ENCODE measurements around the gene SASH1. TPM values are rescaled to one million over a fixed set of nuclear protein-coding genes. Genes with fewer than 3 reads are reported as not detected.
"Not testable (repeated sequence)": the region's sequence is repeated elsewhere in the genome, so short reads cannot be mapped to it uniquely, and the experiment has no call there.

SASH1 gene
- polyA plus RNA-seq, 1 donor = 34.0 TPM

DNA sequence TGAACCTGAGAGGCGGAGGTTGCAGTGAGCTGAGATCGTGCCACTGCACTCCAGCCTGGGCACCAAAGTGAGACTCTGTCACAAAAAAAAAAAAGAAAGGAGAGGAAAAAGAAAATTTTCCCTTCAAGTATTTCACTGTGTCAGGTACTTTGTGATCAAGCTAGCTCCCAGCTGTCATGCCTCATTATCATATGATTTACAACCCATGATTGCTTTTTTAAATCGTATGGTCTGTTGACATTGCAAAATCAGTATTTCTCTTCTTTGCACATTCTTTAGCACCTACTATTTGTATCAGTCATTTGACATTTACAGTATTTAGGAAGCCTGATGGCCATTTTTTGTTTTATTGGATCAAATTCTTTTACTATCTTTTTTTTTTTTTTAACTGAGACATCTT, 22.4 kb downstream of the SASH1 start:
- DNase-seq (ENCODE audit: low read depth) = no peak

DNA sequence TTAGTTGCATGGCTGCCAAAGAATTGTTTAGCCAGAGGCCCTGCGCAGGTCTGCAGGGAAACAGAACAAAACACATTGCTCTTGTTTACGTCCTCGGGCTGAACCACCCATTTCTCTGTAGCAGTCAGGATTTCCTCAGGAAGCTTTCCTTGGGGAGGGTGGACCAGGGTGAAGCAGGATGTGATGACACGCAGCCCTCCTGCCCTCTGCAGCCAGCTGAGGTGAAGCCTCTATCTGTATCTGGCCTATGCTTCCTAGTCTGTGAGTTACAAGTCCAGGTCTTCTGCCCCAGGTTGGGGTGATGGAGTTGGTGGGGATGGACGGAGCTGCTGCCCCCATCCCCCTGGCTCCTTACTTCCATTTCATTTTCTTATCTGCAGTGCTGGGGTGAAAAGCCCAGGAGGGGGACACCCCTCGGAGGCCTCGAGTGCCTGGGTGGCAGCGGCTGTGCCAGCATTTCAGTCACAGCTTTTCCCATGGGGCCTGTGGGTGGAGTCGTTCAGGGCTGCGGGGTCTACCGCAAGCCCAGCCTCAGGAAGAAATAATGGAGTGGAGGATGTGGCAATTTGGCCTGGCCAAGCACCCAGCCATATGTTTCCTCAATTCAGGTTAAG, 24.9 kb downstream of the SASH1 start:
- DNase-seq (ENCODE audit: low read depth) = peak; percentile 48

DNA sequence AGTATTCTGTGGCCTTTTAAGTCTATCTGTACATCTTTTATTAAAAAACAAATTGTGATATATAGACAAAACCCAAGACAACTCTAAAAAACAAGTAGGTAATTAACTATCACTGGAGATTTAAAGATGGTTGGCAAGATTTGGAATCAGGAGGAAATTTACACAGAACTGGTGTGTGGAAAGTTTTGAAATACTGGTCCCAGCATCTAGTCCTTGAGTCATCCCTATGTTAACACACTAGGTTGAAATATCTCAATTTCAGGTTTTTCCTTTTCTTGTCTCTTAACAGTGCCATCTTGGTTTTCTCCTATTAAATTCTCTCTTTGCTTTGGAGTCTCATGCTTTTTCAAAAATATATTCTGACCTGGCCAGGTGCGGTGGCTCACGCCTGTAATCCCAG, 27.5 kb downstream of the SASH1 start:
- no peak for DNase-seq (ENCODE audit: low read depth)

- DNase-seq (ENCODE audit: low read depth) = no peak
Measured at GRCh38 chr6:148374040-148374774, 31.6 kb downstream of the SASH1 start.

GRCh38 chr6:148375401-148375800, 32.8 kb downstream of the SASH1 start:
- no peak for DNase-seq (ENCODE audit: low read depth)

- no peak for DNase-seq (ENCODE audit: low read depth)
Measured at GRCh38 chr6:148379481-148379880, 36.8 kb downstream of the SASH1 start.

DNA sequence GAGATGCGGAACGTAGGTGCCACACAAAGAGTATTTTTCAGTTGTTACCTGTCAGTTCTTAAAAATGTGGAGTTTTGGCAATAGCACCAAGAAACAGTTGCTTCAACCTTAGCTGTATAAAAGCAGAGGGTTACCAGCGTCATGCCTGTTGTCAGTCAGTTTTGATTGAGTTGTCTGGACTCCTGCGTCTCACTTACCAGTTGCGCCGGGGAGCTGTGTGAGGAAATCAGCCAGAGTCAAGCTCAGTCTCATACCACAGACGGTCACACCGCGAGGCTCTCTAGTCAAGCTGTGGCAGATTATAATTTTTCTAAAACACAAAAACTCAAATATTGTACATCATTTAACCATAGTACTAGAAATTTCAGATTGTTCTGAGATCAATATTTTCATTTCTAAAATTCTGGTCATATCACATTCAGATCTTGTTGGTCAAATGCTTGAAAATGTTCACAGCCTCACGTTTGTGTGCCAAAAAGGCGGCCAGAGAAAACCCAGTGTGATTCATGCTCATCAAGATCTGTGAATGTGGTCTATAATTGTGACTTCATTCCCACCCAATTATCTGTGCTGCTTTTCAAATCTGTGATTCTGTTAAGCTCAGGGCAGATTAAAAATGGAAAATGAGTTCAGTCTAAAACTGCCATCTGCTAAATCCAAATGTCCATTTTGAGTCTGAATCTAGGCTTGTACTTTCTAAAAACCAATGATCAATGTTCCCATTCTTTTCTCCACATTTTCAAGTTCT, 37.5 kb downstream of the SASH1 start:
- DNase-seq (ENCODE audit: low read depth) = no peak

DNA sequence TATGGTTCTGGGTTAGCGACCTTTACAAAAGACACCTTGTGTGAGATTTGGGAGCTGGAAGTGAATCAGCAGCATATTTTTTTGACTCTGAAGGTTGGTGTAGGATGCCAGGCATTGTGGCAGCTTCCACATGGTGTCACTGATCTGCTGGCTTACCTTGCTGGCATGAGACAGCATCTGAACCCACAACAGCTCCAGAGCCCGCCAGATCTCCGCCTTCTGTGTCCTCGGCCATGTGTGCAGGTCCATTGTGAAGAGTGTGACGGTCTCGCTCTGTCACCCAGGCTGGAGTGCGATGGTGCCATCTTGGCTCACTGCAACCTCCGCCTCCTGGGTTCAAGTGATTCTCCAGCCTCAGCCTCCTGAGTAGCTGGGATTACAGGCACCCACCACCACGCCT, 39.4 kb downstream of the SASH1 start:
- DNase-seq (ENCODE audit: low read depth) = not testable (repeated sequence)

DNA sequence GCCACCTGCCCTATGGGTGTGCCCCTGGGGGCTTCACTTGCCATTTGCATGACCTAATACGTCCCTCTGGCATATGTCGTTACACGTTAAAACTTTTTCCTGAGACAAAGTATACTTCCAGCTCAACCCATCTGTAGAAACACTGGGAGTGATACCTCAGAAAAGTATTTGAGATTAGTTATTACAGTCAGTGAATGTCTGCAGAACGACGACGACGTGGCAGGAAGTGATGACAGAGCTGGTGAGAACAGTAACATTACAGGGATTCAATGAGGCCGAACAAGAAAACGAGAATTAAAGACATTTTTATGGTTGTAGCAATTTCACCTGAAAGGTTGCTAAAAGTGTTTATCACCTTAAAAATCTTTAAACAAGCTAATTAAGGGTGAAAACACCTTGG, 40.2 kb downstream of the SASH1 start:
- DNase-seq (ENCODE audit: low read depth) = no peak

GRCh38 chr6:148383658-148384368, 41.2 kb downstream of the SASH1 start:
- no peak for DNase-seq (ENCODE audit: low read depth)

GRCh38 chr6:148385379-148385778, 42.7 kb downstream of the SASH1 start:
- no peak for DNase-seq (ENCODE audit: low read depth)

DNA sequence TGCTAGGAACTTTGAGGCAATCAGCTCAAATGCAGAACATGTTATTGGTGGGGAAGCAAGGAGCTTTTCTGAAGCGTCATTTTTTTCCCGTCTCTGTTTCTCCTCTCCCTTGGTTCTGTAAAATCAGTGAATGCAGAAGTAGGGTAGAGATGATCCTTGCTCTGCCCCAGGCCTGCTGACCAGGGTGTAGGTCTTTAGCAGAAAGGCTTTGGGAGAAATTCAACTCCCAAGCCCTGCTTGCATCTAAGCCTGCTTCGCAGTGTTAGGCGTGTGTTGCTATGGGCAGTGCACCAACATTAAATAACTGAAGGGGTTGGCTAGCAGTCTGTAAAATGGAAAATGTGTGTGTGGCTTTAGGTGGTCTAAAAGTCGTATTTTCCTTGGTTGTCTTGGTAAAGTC, 45.9 kb downstream of the SASH1 start:
- no peak for DNase-seq (ENCODE audit: low read depth)

GRCh38 chr6:148389086-148389485, 46.4 kb downstream of the SASH1 start:
- no peak for DNase-seq (ENCODE audit: low read depth)

- DNase-seq (ENCODE audit: low read depth) = no peak
Measured at GRCh38 chr6:148389917-148390316, 47.3 kb downstream of the SASH1 start.

GRCh38 chr6:148392127-148392526, 49.5 kb downstream of the SASH1 start:
- not testable (repeated sequence) for DNase-seq (ENCODE audit: low read depth)

GRCh38 chr6:148392671-148393070, 50.0 kb downstream of the SASH1 start:
- DNase-seq (ENCODE audit: low read depth) = no peak

DNA sequence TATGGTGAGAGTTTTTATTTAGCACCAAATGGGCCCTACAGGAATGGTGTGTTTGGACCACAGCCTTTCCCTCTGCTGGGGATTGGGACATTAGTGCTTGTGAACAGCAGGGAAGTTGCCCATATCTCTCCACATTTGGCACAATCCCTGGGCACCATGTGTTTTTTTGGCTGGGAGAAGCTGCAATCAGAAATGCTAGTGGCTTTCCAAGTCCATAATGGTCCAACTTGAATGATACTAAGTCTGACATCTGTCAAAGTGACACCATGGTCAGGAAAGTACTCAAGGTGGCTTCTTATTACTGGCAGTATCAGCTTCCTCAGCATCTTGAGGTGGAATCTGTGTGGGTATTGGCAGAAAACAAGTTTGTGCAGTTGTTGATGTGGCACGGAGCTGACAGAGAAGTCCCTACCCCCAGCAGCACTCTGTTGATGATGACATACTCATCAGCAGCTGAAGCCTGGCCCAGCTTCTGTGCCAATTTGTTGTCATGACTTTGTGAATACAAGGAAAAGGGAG, 53.0 kb downstream of the SASH1 start:
- DNase-seq (ENCODE audit: low read depth) = no peak

GRCh38 chr6:148396411-148396810, 53.8 kb downstream of the SASH1 start:
- DNase-seq (ENCODE audit: low read depth) = no peak

DNA sequence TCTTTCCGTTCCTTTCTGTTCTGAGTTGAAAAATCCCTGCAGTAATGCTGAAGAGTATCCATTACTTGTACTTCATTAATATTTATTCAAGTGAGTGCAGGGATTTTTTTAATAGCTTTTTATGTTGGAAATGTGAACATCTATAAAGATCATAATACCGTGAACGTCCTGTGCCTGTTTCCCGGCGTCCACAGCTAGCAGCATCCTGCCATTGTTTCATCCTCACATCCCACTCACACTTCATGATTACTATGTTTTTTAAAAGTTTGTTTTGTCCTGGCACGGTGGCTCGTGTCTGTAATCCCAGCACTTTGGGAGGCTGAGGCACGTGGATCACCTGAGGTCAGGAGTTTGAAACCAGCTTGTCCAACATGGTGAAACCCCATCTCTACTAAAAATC, 54.3 kb downstream of the SASH1 start:
- DNase-seq (ENCODE audit: low read depth) = no peak

DNA sequence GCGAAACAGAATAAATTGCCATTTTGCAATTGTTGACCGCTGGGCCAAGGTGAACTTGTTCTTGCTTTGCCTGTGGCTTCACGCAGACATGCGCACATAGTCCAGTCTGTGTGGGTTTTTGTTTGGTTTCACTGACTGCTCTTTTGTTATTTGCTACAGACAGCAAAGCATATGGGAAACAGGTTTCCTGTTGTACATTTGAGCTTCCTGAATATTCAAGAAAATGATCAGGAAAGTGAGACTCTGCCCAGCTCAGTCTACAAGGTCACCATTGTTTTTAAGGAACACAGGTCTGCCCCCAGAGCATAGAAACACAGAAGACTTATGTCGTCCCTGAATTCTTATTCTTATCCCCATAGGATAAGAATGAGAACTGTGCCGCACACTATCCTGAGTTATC, 55.6 kb downstream of the SASH1 start:
- DNase-seq (ENCODE audit: low read depth) = no peak

DNA sequence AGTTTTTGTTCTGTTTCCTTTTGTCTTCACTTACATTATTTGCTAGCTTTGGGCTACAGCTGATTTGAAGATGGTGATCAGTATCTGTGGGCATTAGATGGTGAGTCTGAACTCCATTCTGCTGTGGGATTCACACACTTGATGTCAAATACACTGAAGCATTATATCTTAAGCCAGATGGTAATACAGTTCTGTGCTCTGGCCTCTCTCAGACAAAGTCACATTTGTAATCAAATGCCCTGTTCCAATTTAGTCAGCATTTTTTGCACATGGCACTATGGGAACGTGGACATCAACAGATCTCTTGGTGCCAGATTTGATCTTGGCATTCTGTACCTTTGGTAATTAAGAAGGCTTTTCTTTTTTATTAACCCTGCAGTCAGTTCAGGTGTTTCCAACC, 56.0 kb downstream of the SASH1 start:
- DNase-seq (ENCODE audit: low read depth) = no peak

GRCh38 chr6:148401571-148401970, 58.9 kb downstream of the SASH1 start:
- no peak for DNase-seq (ENCODE audit: low read depth)
